Glutamatergic neuron (in vitro differentiated cells): ENCODE measurements around the gene DCUN1D3. TPM values are rescaled to one million over a fixed set of nuclear protein-coding genes. Genes with fewer than 3 reads are reported as not detected.
"Not testable (repeated sequence)": the region's sequence is repeated elsewhere in the genome, so short reads cannot be mapped to it uniquely, and the experiment has no call there.

Experiments used
- DNase-seq: peaks from one replicate; pipeline ENCODE4 v3.0.0; 2022
- H3K27ac Mint-ChIP-seq: one replicate; pipeline ENCODE4 v1.8.0; 2020; ENCODE audit warnings: mild to moderate bottlenecking, mixed read lengths, inconsistent platforms; ENCODE audit not compliant: unreplicated experiment
- H3K27me3 Mint-ChIP-seq: one replicate; pipeline ENCODE4 v1.8.0; 2020; ENCODE audit warnings: mild to moderate bottlenecking, moderate library complexity, mixed read lengths, inconsistent platforms; ENCODE audit not compliant: unreplicated experiment
- H3K36me3 Mint-ChIP-seq: one replicate; pipeline ENCODE4 v1.8.0; 2020; ENCODE audit warnings: mild to moderate bottlenecking, mixed read lengths, inconsistent platforms; ENCODE audit not compliant: unreplicated experiment
- H3K4me1 Mint-ChIP-seq: one replicate; pipeline ENCODE4 v1.8.0; 2020; ENCODE audit warnings: mild to moderate bottlenecking, low read depth, mixed read lengths, inconsistent platforms; ENCODE audit not compliant: unreplicated experiment
- H3K4me3 Mint-ChIP-seq: one replicate; pipeline ENCODE4 v1.8.0; 2020; ENCODE audit warnings: mild to moderate bottlenecking, mixed read lengths, inconsistent platforms; ENCODE audit not compliant: unreplicated experiment
- H3K9me3 Mint-ChIP-seq: one replicate; pipeline ENCODE4 v1.8.0; 2020; ENCODE audit warnings: mild to moderate bottlenecking, moderate library complexity, mixed read lengths, inconsistent platforms; ENCODE audit not compliant: unreplicated experiment
- total RNA-seq: library from RNA; stranded (reverse); fragmentation: NEBNext Ultra II Directional; extraction: Animal tissue kit (Norgen Biotek cat#: 25700); gene quantifications from one replicate; pipeline ENCODE4 v1.2.1, GENCODE V29; 2021; ENCODE audit not compliant: unreplicated experiment
- TF ChIP-seq, protein P1 (sequence below): fragments of 200-600 bp; sonication (generic); IDR thresholded peaks from one replicate; pipeline ENCODE4 v1.5.0; 2021; ENCODE audit not compliant: partially characterized antibody, unreplicated experiment

The DCUN1D3 gene
- total RNA-seq, 1 donor from 2014 or later, result 15.3 TPM

DNA sequence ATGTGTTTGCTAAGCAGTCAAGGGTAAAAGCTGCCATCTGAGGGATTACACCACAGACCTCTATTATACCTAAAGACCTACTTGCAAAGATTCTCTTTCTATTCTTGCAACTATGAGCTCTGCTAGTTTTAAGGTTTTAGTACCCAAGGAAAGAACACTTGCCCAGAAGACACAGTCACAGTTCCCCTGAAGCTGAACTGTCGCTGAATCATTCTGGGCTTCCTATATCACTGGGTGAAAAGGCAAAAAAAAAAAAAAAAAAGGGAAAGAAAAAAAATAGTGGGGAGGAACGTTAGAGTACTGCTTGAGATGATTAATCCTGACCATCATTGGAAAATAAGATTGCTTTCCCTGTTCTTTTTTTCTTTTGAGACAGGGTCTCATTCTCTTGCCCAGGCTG lies 38.3 kb upstream of the DCUN1D3 start:
- Mint-ChIP-seq H3K9me3 (no peaks in the 10 kb centered on the region), H3K4me3 (no peak overlapping the region), H3K27ac (no peak overlapping the region), H3K36me3 (no peaks in the 10 kb centered on the region), H3K4me1 (no peaks in the 10 kb centered on the region), H3K27me3 (no peaks in the 10 kb centered on the region)
- DNase-seq, result no peak
- TF ChIP-seq, protein P1, sequence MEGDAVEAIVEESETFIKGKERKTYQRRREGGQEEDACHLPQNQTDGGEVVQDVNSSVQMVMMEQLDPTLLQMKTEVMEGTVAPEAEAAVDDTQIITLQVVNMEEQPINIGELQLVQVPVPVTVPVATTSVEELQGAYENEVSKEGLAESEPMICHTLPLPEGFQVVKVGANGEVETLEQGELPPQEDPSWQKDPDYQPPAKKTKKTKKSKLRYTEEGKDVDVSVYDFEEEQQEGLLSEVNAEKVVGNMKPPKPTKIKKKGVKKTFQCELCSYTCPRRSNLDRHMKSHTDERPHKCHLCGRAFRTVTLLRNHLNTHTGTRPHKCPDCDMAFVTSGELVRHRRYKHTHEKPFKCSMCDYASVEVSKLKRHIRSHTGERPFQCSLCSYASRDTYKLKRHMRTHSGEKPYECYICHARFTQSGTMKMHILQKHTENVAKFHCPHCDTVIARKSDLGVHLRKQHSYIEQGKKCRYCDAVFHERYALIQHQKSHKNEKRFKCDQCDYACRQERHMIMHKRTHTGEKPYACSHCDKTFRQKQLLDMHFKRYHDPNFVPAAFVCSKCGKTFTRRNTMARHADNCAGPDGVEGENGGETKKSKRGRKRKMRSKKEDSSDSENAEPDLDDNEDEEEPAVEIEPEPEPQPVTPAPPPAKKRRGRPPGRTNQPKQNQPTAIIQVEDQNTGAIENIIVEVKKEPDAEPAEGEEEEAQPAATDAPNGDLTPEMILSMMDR, result no peak

DNA sequence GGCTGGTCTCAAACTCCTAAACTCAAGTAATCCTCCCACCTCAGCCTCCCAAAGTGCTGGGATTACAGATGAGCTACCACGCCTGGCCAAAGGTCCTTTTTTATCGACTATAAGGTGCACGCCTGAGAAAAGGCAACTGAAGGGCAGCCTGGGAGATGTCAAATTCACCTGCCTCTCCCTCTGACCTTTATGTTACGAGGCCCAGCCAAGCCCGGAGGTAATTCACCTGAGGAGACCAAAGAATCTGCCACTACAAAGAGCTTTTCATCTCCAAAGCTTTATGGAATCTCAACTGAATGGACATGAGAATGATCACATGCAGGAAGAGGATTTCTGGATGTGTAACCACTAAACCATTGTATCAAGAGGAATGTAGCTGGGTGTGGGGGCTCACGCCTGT lies 37.6 kb upstream of the DCUN1D3 start:
- TF ChIP-seq, protein P1, result no peak
- Mint-ChIP-seq H3K36me3 (no peaks in the 10 kb centered on the region), H3K4me3 (no peak overlapping the region), H3K27me3 (no peaks in the 10 kb centered on the region), H3K9me3 (no peaks in the 10 kb centered on the region), H3K4me1 (no peaks in the 10 kb centered on the region), H3K27ac (no peak overlapping the region)
- no peak for DNase-seq

DNA sequence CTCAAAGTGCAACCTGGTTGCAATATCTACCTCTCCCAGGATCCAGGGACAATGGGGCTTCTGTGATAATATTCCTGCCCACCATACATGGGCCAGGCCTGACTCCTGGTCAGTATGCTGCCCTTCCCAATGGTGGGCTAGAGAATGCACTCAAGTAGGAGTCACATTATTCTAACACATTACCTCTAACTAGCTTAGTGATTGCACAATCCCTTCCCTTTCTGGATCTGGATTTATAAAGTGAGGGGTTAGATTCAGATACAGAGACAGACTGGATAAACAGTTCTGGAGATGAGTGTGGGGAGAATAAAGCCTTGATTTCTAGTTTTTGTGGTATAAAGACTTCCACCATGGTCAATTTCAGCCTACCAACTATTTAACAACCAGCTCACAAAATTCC lies 33.4 kb upstream of the DCUN1D3 start:
- TF ChIP-seq, protein P1, result no peak
- H3K27ac Mint-ChIP-seq, result no peak overlapping the region
- no peaks in the 10 kb centered on the region for H3K4me1 Mint-ChIP-seq
- H3K36me3 Mint-ChIP-seq, result no peaks in the 10 kb centered on the region
- DNase-seq, result no peak
- H3K27me3 Mint-ChIP-seq, result peaks cover 2% of the 10 kb centered on the region
- no peak overlapping the region for H3K4me3 Mint-ChIP-seq
- H3K9me3 Mint-ChIP-seq, result no peaks in the 10 kb centered on the region

DNA sequence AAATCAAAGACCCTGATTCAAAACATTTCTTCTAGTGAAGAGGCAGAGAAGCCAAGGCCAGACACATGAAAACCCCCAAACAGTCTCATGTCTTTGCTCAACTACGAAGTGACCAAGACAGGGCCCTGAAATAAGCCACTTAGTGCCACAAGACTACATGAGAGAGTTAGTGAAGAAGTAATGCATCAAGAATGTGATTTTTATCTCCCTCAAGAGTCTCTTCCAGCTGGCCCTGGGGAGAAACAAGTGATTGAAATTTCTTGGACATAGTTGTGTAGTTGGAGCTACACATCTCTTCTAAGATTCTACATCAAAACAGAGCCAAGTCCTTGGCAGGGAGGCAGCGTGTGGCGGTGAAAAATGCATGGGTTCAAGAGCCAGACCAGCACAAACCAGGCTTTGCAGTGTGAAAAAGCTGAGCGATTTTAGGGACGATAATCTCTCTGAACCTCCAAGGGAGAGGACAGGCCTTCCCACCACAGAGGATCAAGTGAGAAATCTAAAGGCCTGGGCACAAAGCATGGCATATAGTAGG lies 31.0 kb upstream of the DCUN1D3 start:
- Mint-ChIP-seq H3K9me3 (no peaks in the 10 kb centered on the region), H3K4me1 (no peaks in the 10 kb centered on the region), H3K36me3 (no peaks in the 10 kb centered on the region), H3K4me3 (no peak overlapping the region), H3K27ac (no peak overlapping the region), H3K27me3 (peaks cover 2% of the 10 kb centered on the region)
- DNase-seq, result no peak
- TF ChIP-seq, protein P1, result no peak

DNA sequence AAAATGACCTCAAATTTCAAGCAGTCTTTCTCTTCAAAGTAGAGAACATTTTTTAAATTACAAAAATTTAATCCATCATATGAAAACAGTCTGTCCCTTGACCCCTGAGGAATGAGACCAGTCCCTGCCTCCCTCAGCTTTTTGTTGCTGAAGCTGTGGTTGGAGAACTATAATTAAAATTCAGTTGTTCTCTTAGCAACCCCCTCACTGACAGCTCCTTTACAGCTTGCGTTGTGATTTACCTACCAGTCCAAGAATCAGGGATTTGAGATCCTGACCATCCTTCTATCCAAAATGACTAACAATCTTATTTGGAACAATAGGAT lies 30.2 kb upstream of the DCUN1D3 start:
- Mint-ChIP-seq H3K27ac (no peak overlapping the region), H3K4me1 (no peaks in the 10 kb centered on the region), H3K4me3 (no peak overlapping the region), H3K9me3 (no peaks in the 10 kb centered on the region), H3K27me3 (peaks cover 2% of the 10 kb centered on the region), H3K36me3 (no peaks in the 10 kb centered on the region)
- no peak for DNase-seq
- TF ChIP-seq, protein P1, result no peak

DNA sequence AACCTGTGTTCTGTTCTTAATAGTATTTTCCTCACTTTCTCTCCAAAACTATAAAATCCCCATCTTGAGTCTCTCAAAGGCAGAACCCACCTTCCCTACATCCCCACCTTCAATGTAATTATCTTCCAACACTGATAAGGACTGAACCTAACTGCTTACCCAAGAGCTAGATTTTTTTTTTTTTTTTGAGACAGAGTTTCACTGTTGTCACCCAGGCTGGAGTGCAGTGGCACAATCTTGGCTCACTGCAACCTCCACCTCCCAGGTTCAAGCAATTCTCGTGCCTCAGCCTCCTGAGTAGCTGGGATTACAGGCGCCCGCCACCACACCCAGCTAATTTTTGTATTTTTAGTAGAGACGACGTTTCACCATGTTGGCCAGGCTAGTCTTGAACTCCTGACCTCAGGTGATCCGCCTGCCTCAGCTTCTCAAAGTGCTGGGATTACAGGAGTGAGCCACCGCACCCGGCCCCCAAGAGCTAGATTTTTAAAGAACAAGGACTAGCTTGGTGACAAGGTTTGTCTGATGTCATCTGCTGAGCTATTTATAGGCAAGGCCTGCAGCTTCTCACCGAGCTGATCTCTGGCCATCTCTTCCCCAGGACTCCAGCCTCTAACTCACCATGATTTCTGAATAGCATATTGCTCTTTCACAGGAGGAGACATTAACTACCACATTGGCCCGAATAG lies 29.7 kb upstream of the DCUN1D3 start:
- not testable (repeated sequence) for H3K4me3 Mint-ChIP-seq, H3K36me3 Mint-ChIP-seq, H3K9me3 Mint-ChIP-seq, DNase-seq, H3K27ac Mint-ChIP-seq, H3K27me3 Mint-ChIP-seq, H3K4me1 Mint-ChIP-seq
